Trophoblast cell (in vitro differentiated cells and primary cell): Measurements from ENCODE around the gene CNTNAP3B.
"Not testable (repeated sequence)": the region's sequence is repeated elsewhere in the genome, so short reads cannot be mapped to it uniquely, and the experiment has no call there.

ENCODE experiments used
- DNase-seq, 2 donors: peaks; one replicate each; pipeline ENCODE4 v3.0.0-alpha.2; 2016
- H2AFZ ChIP-seq: 2 replicates; pipeline ENCODE4 v1.6.1; 2013; ENCODE audit warnings: low read length, moderate library complexity, mild to moderate bottlenecking; ENCODE audit not compliant: insufficient read depth, poor library complexity
- H2AK5ac ChIP-seq: 2 replicates; pipeline ENCODE4 v1.6.1; 2013; ENCODE audit warnings: mild to moderate bottlenecking, low read length
- H2BK120ac ChIP-seq: 2 replicates; pipeline ENCODE4 v1.6.1; 2013; ENCODE audit warnings: low read length, mild to moderate bottlenecking, moderate library complexity; ENCODE audit not compliant: insufficient read depth, poor library complexity
- H2BK12ac ChIP-seq: 2 replicates; pipeline ENCODE4 v1.6.1; 2013; ENCODE audit warnings: mild to moderate bottlenecking, low read length, moderate library complexity
- H2BK5ac ChIP-seq: 2 replicates; pipeline ENCODE4 v1.6.1; 2013; ENCODE audit warnings: low read length, low read depth, moderate library complexity, mild to moderate bottlenecking; ENCODE audit not compliant: poor library complexity
- H3K14ac ChIP-seq: 2 replicates; pipeline ENCODE4 v1.6.1; 2013; ENCODE audit warnings: mild to moderate bottlenecking, low read length
- H3K18ac ChIP-seq: 2 replicates; pipeline ENCODE4 v1.6.1; 2013; ENCODE audit warnings: mild to moderate bottlenecking, low read length
- H3K23ac ChIP-seq: 2 replicates; pipeline ENCODE4 v1.6.1; 2013; ENCODE audit warnings: low read length
- H3K27ac ChIP-seq: 2 replicates; pipeline ENCODE4 v1.5.1; 2013; ENCODE audit warnings: low read depth, mild to moderate bottlenecking, inconsistent platforms, low read length, moderate library complexity
- H3K27me3 ChIP-seq: 2 replicates; pipeline ENCODE4 v1.6.1; 2013; ENCODE audit warnings: inconsistent platforms, mild to moderate bottlenecking, low read length, moderate library complexity; ENCODE audit not compliant: insufficient read depth
- H3K36me3 ChIP-seq, 2 experiments: 1 replicate in 1 of 2; 2 replicates in 1 of 2; pipeline ENCODE4 v1.6.1; 2013; ENCODE audit warnings: low read length in 2 of 2, mild to moderate bottlenecking in 2 of 2, moderate library complexity in 1 of 2; ENCODE audit not compliant: insufficient read depth in 2 of 2, control insufficient read depth in 1 of 2
- H3K4ac ChIP-seq: 2 replicates; pipeline ENCODE4 v1.6.1; 2013; ENCODE audit warnings: low read depth, mild to moderate bottlenecking, low read length, moderate library complexity
- H3K4me1 ChIP-seq, 2 experiments: 1 replicate in 1 of 2; 2 replicates in 1 of 2; pipeline ENCODE4 v1.6.1; 2013; ENCODE audit warnings: low read length in 2 of 2, mild to moderate bottlenecking in 2 of 2, moderate library complexity in 1 of 2; ENCODE audit not compliant: insufficient read depth in 2 of 2, control insufficient read depth in 1 of 2
- H3K4me2 ChIP-seq: 2 replicates; pipeline ENCODE4 v1.6.1; 2013; ENCODE audit warnings: inconsistent platforms, mild to moderate bottlenecking, low read length, moderate library complexity
- H3K4me3 ChIP-seq: 2 replicates; pipeline ENCODE4 v1.5.1; 2013; ENCODE audit warnings: mild to moderate bottlenecking, low read depth, low read length, inconsistent platforms
- H3K79me1 ChIP-seq: one replicate; pipeline ENCODE4 v1.6.1; 2013; ENCODE audit warnings: low read length
- H3K79me2 ChIP-seq: 2 replicates; pipeline ENCODE4 v1.6.1; 2013; ENCODE audit warnings: low read length, mild to moderate bottlenecking; ENCODE audit not compliant: control insufficient read depth, insufficient read depth, poor library complexity
- H3K9ac ChIP-seq: 2 replicates; pipeline ENCODE4 v1.6.1; 2013; ENCODE audit warnings: mild to moderate bottlenecking, low read length
- H3K9me3 ChIP-seq: 2 replicates; pipeline ENCODE4 v1.6.1; 2013; ENCODE audit warnings: low read depth, mild to moderate bottlenecking, control low read depth, inconsistent platforms, low read length; ENCODE audit not compliant: insufficient read depth
- H4K12ac ChIP-seq: 2 replicates; pipeline ENCODE4 v1.6.1; 2013; ENCODE audit warnings: low read depth, mild to moderate bottlenecking, low read length, moderate library complexity
- H4K8ac ChIP-seq: 2 replicates; pipeline ENCODE4 v1.6.1; 2013; ENCODE audit warnings: low read depth, mild to moderate bottlenecking, low read length, moderate library complexity
- H4K91ac ChIP-seq: one replicate; pipeline ENCODE4 v1.6.1; 2013; ENCODE audit warnings: low read depth, mild to moderate bottlenecking, low read length, moderate library complexity
- WGBS: extraction: QIAGEN DNeasy Blood & Tissue Kit; methylation state at CpG from one replicate; pipeline ENCODE4 v1.1.7; 2013; ENCODE audit warnings: missing lambda C conversion rate; ENCODE audit not compliant: insufficient read length, insufficient coverage; ENCODE audit errors: extremely low coverage; 5-methylcytosine and 5-hydroxymethylcytosine counted together

Gene CNTNAP3B

GRCh38 chr9:42074868-42075267, 54.4 kb downstream of the CNTNAP3B start:
- H3K27ac ChIP-seq, result not testable (repeated sequence)

DNA sequence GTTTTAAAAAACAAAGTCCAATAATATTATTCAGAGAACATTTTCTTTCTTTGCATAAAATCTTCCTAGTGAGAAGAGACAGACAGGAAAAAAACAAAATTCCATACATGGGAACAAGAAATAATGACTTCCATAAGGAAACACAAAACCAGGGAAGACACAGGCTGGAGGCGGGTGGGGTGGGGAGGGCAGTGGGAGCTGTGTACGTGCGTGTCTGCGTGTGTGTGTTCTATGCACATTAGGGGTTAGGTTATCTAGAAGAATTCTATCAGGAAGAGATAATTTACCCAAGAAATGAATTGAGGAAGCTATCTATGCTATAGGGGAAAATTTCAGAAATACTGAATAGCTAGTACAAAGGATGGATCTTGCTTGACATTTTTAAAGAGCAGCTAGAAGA, 58.2 kb downstream of the CNTNAP3B start:
- H3K4me3 ChIP-seq, H4K12ac ChIP-seq, H2BK12ac ChIP-seq, H4K91ac ChIP-seq, H2AK5ac ChIP-seq, H3K4me2 ChIP-seq, H3K27ac ChIP-seq, H3K36me3 ChIP-seq, H3K9ac ChIP-seq, H2AFZ ChIP-seq, H3K18ac ChIP-seq, H4K8ac ChIP-seq, H3K79me1 ChIP-seq, H2BK5ac ChIP-seq, H3K79me2 ChIP-seq, H3K14ac ChIP-seq, H3K4ac ChIP-seq, H3K27me3 ChIP-seq, DNase-seq, H3K4me1 ChIP-seq, H3K23ac ChIP-seq, H3K9me3 ChIP-seq, H2BK120ac ChIP-seq: not testable (repeated sequence)
- WGBS, result no CpG with 5 or more reads among the region's 4 CpGs

More at GRCh38 chr9:42074868-42075267, 54.4 kb downstream of the CNTNAP3B start:
- not testable (repeated sequence) for H3K36me3 ChIP-seq, H4K8ac ChIP-seq, H2BK5ac ChIP-seq, H2BK12ac ChIP-seq, H2AFZ ChIP-seq, H3K4me2 ChIP-seq, H3K23ac ChIP-seq, H3K4ac ChIP-seq, H3K79me1 ChIP-seq, H3K18ac ChIP-seq, H3K9ac ChIP-seq, H3K79me2 ChIP-seq, H3K14ac ChIP-seq, DNase-seq, H3K27me3 ChIP-seq, H4K91ac ChIP-seq, H3K4me3 ChIP-seq, H3K4me1 ChIP-seq, H2BK120ac ChIP-seq, H4K12ac ChIP-seq, H3K9me3 ChIP-seq, H2AK5ac ChIP-seq
- WGBS, result no CpG with 5 or more reads among the region's 5 CpGs

DNA sequence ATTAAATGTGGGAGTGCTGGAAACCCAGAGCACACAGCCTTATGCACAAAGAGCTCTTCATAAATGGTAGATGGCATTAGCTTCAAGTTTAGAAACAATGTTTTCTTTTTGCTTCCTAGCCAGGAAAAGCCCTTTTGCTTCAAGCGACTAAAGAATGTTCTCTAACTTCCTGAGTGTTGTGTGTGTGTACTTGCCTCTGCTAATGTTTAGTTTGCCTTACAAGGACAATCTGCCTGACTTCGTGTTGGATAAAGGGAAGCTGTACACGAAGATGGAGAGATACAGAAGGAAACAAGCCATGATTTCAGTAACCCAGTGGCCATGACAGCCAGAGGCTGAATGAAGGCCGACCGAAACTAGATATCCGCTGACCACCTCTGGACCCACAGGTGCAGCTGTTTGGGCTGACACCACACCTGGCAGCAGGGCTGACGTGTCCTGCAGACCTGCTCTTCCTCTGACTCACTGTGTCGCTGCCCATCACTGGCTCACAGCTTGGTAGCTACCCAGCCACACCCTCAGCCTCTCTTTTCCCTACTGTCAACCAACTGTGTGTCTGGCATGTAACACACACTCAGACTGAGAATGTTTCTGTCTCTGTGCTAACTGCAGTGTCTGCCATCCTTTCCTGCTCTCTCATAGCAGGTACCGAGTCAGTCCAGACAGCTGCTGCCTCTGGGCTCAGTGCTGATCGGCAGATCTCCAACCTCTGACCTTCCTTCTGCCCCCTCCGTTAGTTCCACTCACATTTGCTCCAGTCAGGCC, 59.0 kb downstream of the CNTNAP3B start:
- not testable (repeated sequence) for H3K4me3 ChIP-seq, H2AK5ac ChIP-seq, H2BK120ac ChIP-seq, H3K4me2 ChIP-seq, H4K91ac ChIP-seq, H3K79me1 ChIP-seq, H2BK12ac ChIP-seq, H3K18ac ChIP-seq, H2BK5ac ChIP-seq, H4K12ac ChIP-seq, H3K27ac ChIP-seq, DNase-seq, H3K4me1 ChIP-seq, H2AFZ ChIP-seq, H3K4ac ChIP-seq, H3K14ac ChIP-seq, H3K79me2 ChIP-seq, H3K27me3 ChIP-seq, H3K9me3 ChIP-seq, H3K23ac ChIP-seq, H3K9ac ChIP-seq, H4K8ac ChIP-seq, H3K36me3 ChIP-seq
- no CpG with 5 or more reads among the region's 11 CpGs for WGBS

DNA sequence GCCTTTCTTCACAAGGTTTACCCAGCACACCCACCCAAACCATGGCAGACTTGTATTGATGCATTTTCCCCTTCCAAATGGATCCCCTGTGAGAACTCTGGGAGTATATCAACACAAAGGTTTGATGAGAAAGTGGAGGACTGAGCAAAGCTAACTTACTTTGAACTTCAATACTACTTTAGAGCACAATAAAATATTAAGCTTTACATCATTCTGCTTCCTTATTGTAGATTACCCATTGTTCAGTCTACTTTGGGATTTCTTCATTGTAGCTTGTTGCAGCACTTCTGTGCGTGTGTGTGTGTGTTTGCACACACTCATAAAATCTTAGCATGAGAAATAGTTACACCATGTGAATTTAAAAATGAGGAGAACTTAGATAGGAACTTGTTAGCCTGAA, 75.4 kb downstream of the CNTNAP3B start:
- not testable (repeated sequence) for H3K4me2 ChIP-seq, H4K12ac ChIP-seq, H2BK120ac ChIP-seq, H3K79me1 ChIP-seq, H3K23ac ChIP-seq, H2AFZ ChIP-seq, H2BK5ac ChIP-seq, H3K79me2 ChIP-seq, H3K27ac ChIP-seq, H3K4ac ChIP-seq, DNase-seq, H4K91ac ChIP-seq, H3K14ac ChIP-seq, H3K9me3 ChIP-seq, H3K4me1 ChIP-seq, H3K9ac ChIP-seq, H2AK5ac ChIP-seq, H3K27me3 ChIP-seq, H4K8ac ChIP-seq, H3K36me3 ChIP-seq, H3K4me3 ChIP-seq, H3K18ac ChIP-seq, H2BK12ac ChIP-seq
- no CpG with 5 or more reads among the region's 1 CpG for WGBS
